GM12878 (cell line): ENCODE data around the gene NEBL. TPM values are rescaled to one million over a fixed set of nuclear protein-coding genes. Genes with fewer than 3 reads are reported as not detected.

Source experiments
- ATAC-seq: fragments of 200-7000 bp; cut with Tn5 transposase; 3 replicates; pipeline ENCODE4 v1.9.1; 2020; ENCODE audit warnings: mild to moderate bottlenecking, moderate library complexity
- BruUV-seq: library from RNA; stranded (reverse); fragments of 400-500 nt; replicated peaks from 2 replicates; lab custom pipeline; 2021; lab: Mats Ljungman, UMichigan
- CTCF ChIA-PET: fragments of 300-600 bp; sonication (Branson Sonifier 250); formaldehyde crosslinking; extraction: SDS; loops from one replicate; lab custom pipeline; 2021; ENCODE audit warnings: inconsistent platforms; lab: Yijun Ruan, JAX
- POLR2A ChIA-PET: fragments of 350-600 bp; formaldehyde crosslinking; extraction: SDS; loops from one replicate; lab custom pipeline; 2021; ENCODE audit warnings: inconsistent platforms; lab: Charles Lee
- RAD21 ChIA-PET: fragments of 300-600 bp; sonication (Branson Sonifier 250); formaldehyde crosslinking; loops from one replicate; lab custom pipeline; 2023; ENCODE audit warnings: antibody characterized with exemption; ENCODE audit not compliant: unreplicated experiment; lab: Charles Lee
- SMC1A ChIA-PET: fragments of 300-600 bp; sonication (Branson Sonifier 250); formaldehyde crosslinking; loops from one replicate; lab custom pipeline; 2023; ENCODE audit not compliant: unreplicated experiment, uncharacterized antibody; lab: Charles Lee
- DNase-seq: peaks from one replicate; pipeline ENCODE4 v3.0.0-alpha.2; 2011; ENCODE audit warnings: low read depth, low spot score
- FAIRE-seq: peaks from 3 replicates; lab custom pipeline; 2011; peaks lifted over from hg19 to GRCh38; lab: Jason Lieb, UNC
- H2AFZ ChIP-seq: 2 replicates; pipeline ENCODE4 v1.6.0; 2011; ENCODE audit warnings: low read depth, low read length, control low read depth; ENCODE audit not compliant: control insufficient read depth
- H3K27ac ChIP-seq: 2 replicates; pipeline ENCODE4 v1.5.1; 2011; ENCODE audit warnings: control low read depth; ENCODE audit not compliant: control insufficient read depth, insufficient read depth
- H3K27me3 ChIP-seq, 2 experiments: replicated peaks in 1 of 2; 2 replicates each; pipeline versions ENCODE4 v1.6.0 to v1.6.1; 2011; ENCODE audit warnings: low read length in 1 of 2; ENCODE audit not compliant: control insufficient read depth in 2 of 2, insufficient read depth in 2 of 2
- H3K36me3 ChIP-seq, 2 experiments: 2 replicates each; pipeline ENCODE4 v1.5.1; 2011; ENCODE audit warnings: low read length in 1 of 2; ENCODE audit not compliant: control insufficient read depth in 2 of 2, insufficient read depth in 2 of 2
- H3K4me1 ChIP-seq: 2 replicates; pipeline ENCODE4 v1.6.1; 2011; ENCODE audit warnings: mild to moderate bottlenecking, low read length, moderate library complexity, mixed read lengths; ENCODE audit not compliant: control insufficient read depth, insufficient read depth
- H3K4me2 ChIP-seq: 2 replicates; pipeline ENCODE4 v1.6.0; 2011; ENCODE audit warnings: control low read depth; ENCODE audit not compliant: control insufficient read depth, insufficient read depth
- H3K4me3 ChIP-seq: fragments of 200-600 bp; sonication (generic); 2 replicates; pipeline ENCODE4 v1.5.1; 2016
- H3K79me2 ChIP-seq: 2 replicates; pipeline ENCODE4 v1.6.0; 2011; ENCODE audit warnings: low read length; ENCODE audit not compliant: control insufficient read depth, insufficient read depth
- H3K9ac ChIP-seq: 2 replicates; pipeline ENCODE4 v1.8.0; 2011; ENCODE audit warnings: low read length, control low read depth, mixed read lengths; ENCODE audit not compliant: control insufficient read depth, insufficient read depth
- H3K9me3 ChIP-seq: replicated peaks from 3 replicates; pipeline ENCODE4 v1.5.1; 2011; ENCODE audit warnings: mild to moderate bottlenecking, low read length; ENCODE audit not compliant: control insufficient read depth, insufficient read depth
- H4K20me1 ChIP-seq: 2 replicates; pipeline ENCODE4 v1.6.0; 2011; ENCODE audit not compliant: control insufficient read depth, insufficient read depth
- ASH2L ChIP-seq: fragments of 300-600, 200-600 bp; sonication (generic); IDR thresholded peaks from 2 replicates; pipeline ENCODE4 v1.6.1; 2017; ENCODE audit warnings: low read depth, mild to moderate bottlenecking, borderline replicate concordance
- BACH1 ChIP-seq: fragments of 450-650 bp; IDR thresholded peaks from 2 replicates; pipeline ENCODE4 v1.6.1; 2017; ENCODE audit warnings: mild to moderate bottlenecking, borderline replicate concordance
- ESRRA ChIP-seq: IDR thresholded peaks from 2 replicates; pipeline ENCODE4 v1.6.1; 2012; ENCODE audit warnings: mild to moderate bottlenecking, low read length, improper control_type of control experiment
- IKZF2 ChIP-seq, 2 experiments: fragments of 450-650 bp; IDR thresholded peaks; 2 replicates each; pipeline ENCODE4 v1.6.1; 2017; ENCODE audit warnings: mild to moderate bottlenecking in 2 of 2, moderate library complexity in 2 of 2
- NFYB ChIP-seq: IDR thresholded peaks from 2 replicates; pipeline ENCODE4 v1.6.1; 2011; ENCODE audit warnings: low read depth, mild to moderate bottlenecking, low read length, improper control_type of control experiment, moderate library complexity; ENCODE audit not compliant: insufficient read depth
- WRNIP1 ChIP-seq: IDR thresholded peaks from 2 replicates; pipeline ENCODE4 v1.6.1; 2011; ENCODE audit warnings: low read depth, low read length, improper control_type of control experiment, borderline replicate concordance
- ZNF24 ChIP-seq: fragments of 450-650 bp; IDR thresholded peaks from 2 replicates; pipeline ENCODE4 v1.6.1; 2017; ENCODE audit warnings: antibody characterized with exemption, mild to moderate bottlenecking
- WGBS: methylation state at CpG from one replicate; pipeline ENCODE4 v1.1.6; 2016; ENCODE audit warnings: low lambda C conversion rate; ENCODE audit not compliant: insufficient replicate concordance, insufficient coverage; ENCODE audit errors: missing lambda C conversion rate; 5-methylcytosine and 5-hydroxymethylcytosine counted together
- in situ Hi-C: fragments of 300-500 bp; cut with MboI; formaldehyde crosslinking; loops from 9 replicates; pipeline ENCODE4 v1.14.3; 2018; ENCODE audit warnings: mixed read lengths
- intact Hi-C: fragments of 100-400 bp; cut with micrococcal nuclease; formaldehyde crosslinking; loops from one replicate; pipeline ENCODE4 v1.14.2; 2022; ENCODE audit not compliant: unreplicated experiment
- polyA plus RNA-seq, 11 experiments: library from polyadenylated mRNA; depleted of rRNA in 4 of 11; unstranded in 6 of 11; stranded (reverse) in 5 of 11; fragments of >200 nt; fragmentation: Nextera tagmentation in 4 of 11; fragmentation: Illumina TruSeq in 1 of 11; extraction: Ambion mirVana in 4 of 11; extraction: Trizol in 1 of 11; gene quantifications; 1 replicate in 1 of 11; 2 replicates in 10 of 11; pipeline versions ENCODE4 v1.2.1 to v1.2.3, GENCODE V29; 2011 to 2016; ENCODE audit warnings: inconsistent platforms in 2 of 11, missing spikeins in 2 of 11, low read depth in 1 of 11
- total RNA-seq, 4 experiments: library from RNA; depleted of rRNA in 3 of 4; stranded (reverse); fragments of >200 nt in 3 of 4; fragmentation: Illumina TruSeq in 1 of 4; extraction: Trizol in 1 of 4; gene quantifications; 2 replicates each; pipeline versions ENCODE4 v1.2.1 to v1.2.3, GENCODE V29; 2013 to 2021
- TF ChIP-seq, protein P1 (sequence below): IDR thresholded peaks from 2 replicates; pipeline ENCODE4 v1.6.1; 2012; ENCODE audit warnings: low read depth, low read length, improper control_type of control experiment
- TF ChIP-seq, protein P2 (sequence below): IDR thresholded peaks from 2 replicates; pipeline ENCODE4 v1.6.1; 2012; ENCODE audit warnings: low read length, inconsistent platforms

Gene NEBL
- total and polyA plus RNA-seq, 10 of the 15 experiments (the other 5 are each of a cell fraction or from before 2014, with no cell fraction given) = 0.04 to 0.56 (median 0.11) TPM; not detected in 6

DNA sequence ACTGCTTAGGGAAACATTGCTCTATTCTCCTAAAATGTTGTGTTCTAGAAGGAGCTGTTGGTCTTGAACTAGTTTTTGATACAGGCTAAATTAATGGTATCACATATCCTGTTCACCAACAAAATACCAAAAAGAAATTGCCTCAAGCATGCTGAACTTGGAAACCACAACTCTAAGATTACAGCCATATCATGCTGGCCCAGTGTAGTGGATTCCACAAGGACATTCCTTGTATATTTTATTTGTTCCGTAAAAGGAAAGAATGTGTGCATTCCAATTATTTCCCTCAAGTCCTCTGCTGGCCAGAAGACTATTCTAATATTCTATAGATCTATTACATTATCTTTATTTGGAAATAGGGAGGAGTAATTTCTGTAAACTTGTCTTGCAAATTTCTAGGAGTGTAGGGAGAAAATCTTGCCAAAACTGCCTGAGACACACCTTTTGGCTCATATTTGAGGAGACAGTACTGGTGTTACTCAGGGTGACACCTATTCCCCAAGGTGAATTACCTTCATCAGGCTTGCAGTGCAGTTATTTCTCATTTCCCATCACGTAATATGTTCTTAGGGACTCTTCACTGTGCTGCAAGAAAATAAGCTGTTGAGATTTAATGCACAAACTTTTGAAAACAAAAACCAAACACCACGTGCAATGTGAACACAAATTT lies 1.9 kb upstream of the NEBL start:
- CTCF ChIA-PET = no interaction called here
- Histone ChIP-seq H3K27me3 (no peaks in the 10 kb centered on the region), H3K36me3 (no peaks in the 10 kb centered on the region), H3K27ac (no peak overlapping the region), H2AFZ (no peak overlapping the region), H4K20me1 (no peaks in the 10 kb centered on the region), H3K9me3 (no peaks in the 10 kb centered on the region), H3K79me2 (no peaks in the 10 kb centered on the region), H3K4me1 (no peaks in the 10 kb centered on the region)
- intact Hi-C loops = no loop called here
- no peak for FAIRE-seq
- ATAC-seq = no peak
- SMC1A ChIA-PET = no interaction called here
- no peak for DNase-seq
- RAD21 ChIA-PET = no interaction called here
- in situ Hi-C loops = no loop called here
- no TSS peak for BruUV-seq
- POLR2A ChIA-PET = no interaction called here
- WGBS = 0% methylated on average over 3 of the region's 3 CpGs
- no peak for TF ChIP-seq ESRRA
- TF ChIP-seq ZNF24 = no peak
- TF ChIP-seq WRNIP1 = no peak
- TF ChIP-seq, protein P1, sequence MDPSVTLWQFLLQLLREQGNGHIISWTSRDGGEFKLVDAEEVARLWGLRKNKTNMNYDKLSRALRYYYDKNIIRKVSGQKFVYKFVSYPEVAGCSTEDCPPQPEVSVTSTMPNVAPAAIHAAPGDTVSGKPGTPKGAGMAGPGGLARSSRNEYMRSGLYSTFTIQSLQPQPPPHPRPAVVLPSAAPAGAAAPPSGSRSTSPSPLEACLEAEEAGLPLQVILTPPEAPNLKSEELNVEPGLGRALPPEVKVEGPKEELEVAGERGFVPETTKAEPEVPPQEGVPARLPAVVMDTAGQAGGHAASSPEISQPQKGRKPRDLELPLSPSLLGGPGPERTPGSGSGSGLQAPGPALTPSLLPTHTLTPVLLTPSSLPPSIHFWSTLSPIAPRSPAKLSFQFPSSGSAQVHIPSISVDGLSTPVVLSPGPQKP = no peak
- no peak for TF ChIP-seq NFYB
- TF ChIP-seq, protein P2, sequence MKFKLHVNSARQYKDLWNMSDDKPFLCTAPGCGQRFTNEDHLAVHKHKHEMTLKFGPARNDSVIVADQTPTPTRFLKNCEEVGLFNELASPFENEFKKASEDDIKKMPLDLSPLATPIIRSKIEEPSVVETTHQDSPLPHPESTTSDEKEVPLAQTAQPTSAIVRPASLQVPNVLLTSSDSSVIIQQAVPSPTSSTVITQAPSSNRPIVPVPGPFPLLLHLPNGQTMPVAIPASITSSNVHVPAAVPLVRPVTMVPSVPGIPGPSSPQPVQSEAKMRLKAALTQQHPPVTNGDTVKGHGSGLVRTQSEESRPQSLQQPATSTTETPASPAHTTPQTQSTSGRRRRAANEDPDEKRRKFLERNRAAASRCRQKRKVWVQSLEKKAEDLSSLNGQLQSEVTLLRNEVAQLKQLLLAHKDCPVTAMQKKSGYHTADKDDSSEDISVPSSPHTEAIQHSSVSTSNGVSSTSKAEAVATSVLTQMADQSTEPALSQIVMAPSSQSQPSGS = no peak
- TF ChIP-seq BACH1 = no peak
- no peak for TF ChIP-seq ASH2L
- TF ChIP-seq IKZF2 (IDR thresholded peaks at IDR 0.05) = no peak
- TF ChIP-seq, all 136 proteins: peak for 0
- no peak overlapping the region for H3K9ac ChIP-seq
- no peak overlapping the region for H3K4me3 ChIP-seq
- H3K4me2 ChIP-seq = no peak overlapping the region
